SJSA1 (cell line): ENCODE results near the gene CERS5. TPM values are rescaled to one million over a fixed set of nuclear protein-coding genes. Genes with fewer than 3 reads are reported as not detected.

Experiments used
- DNase-seq, 2 experiments: peaks; one replicate each; pipeline ENCODE4 v3.0.0-alpha.2; 2015 to 2020; ENCODE audit warnings: low spot score in 2 of 2, low read depth in 1 of 2
- H3K27ac ChIP-seq: fragments of 250-450 bp; sonication (Bioruptor Pico); 2 replicates; pipeline ENCODE4 v1.5.1; 2020; ENCODE audit warnings: mild to moderate bottlenecking, moderate library complexity
- H3K27me3 ChIP-seq: fragments of 250-450 bp; sonication (Bioruptor Pico); replicated peaks from 2 replicates; pipeline ENCODE4 v1.5.1; 2020; ENCODE audit warnings: mild to moderate bottlenecking, moderate library complexity
- H3K36me3 ChIP-seq: fragments of 250-450 bp; sonication (Bioruptor Pico); 2 replicates; pipeline ENCODE4 v1.5.1; 2020; ENCODE audit warnings: mild to moderate bottlenecking
- H3K4me1 ChIP-seq: fragments of 250-450 bp; sonication (Bioruptor Pico); replicated peaks from 2 replicates; pipeline ENCODE4 v1.6.1; 2021; ENCODE audit warnings: mild to moderate bottlenecking
- H3K4me3 ChIP-seq: fragments of 250-450 bp; sonication (Bioruptor Pico); 2 replicates; pipeline ENCODE4 v1.5.1; 2020; ENCODE audit warnings: mild to moderate bottlenecking
- H3K9me3 ChIP-seq: fragments of 250-450 bp; sonication (Bioruptor Pico); replicated peaks from 2 replicates; pipeline ENCODE4 v1.5.1; 2020; ENCODE audit warnings: mild to moderate bottlenecking
- total RNA-seq: library from RNA; depleted of rRNA; stranded (reverse); fragments of >200 nt; shearing (Covaris generic); gene quantifications from 2 replicates; pipeline ENCODE4 v1.2.3, GENCODE V29; 2014

Gene CERS5
- total RNA-seq, 1 experiment from 2014 or later: 36.3 TPM

DNA sequence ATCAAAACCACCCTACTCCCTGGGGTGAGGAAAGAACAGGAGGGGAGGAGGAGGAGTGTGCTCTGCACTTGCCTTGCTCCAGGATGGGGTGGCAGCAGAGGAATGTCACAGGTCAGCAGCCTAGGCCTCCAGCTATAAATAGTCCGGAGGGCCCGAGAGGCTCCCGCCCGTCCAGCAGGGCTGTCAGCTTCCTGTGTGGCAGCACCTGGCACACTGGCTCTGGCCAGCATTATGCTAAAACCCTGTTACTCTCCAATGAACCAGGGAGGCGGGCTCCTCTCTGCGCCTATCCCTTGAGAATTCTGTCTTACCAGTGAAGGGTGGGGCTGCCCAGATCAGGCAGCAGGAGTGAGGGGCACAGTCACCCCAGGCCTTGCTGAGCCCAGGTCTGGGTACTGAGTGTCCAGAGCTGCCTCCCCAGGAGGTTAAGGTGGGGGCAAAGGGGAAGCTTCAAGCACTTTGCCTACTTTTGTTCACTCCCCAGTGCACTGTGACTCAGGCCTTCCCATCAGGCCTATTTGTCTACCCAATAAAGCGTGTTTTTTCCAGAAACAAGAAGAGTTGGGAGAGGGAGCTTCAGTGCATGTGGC, 56.3 kb downstream of the CERS5 start:
- Histone ChIP-seq H3K9me3 (no peaks in the 10 kb centered on the region), H3K27me3 (no peaks in the 10 kb centered on the region), H3K36me3 (no peaks in the 10 kb centered on the region), H3K4me3 (no peak overlapping the region), H3K27ac (no peak overlapping the region), H3K4me1 (peaks cover 6% of the 10 kb centered on the region)
- no peak for DNase-seq

DNA sequence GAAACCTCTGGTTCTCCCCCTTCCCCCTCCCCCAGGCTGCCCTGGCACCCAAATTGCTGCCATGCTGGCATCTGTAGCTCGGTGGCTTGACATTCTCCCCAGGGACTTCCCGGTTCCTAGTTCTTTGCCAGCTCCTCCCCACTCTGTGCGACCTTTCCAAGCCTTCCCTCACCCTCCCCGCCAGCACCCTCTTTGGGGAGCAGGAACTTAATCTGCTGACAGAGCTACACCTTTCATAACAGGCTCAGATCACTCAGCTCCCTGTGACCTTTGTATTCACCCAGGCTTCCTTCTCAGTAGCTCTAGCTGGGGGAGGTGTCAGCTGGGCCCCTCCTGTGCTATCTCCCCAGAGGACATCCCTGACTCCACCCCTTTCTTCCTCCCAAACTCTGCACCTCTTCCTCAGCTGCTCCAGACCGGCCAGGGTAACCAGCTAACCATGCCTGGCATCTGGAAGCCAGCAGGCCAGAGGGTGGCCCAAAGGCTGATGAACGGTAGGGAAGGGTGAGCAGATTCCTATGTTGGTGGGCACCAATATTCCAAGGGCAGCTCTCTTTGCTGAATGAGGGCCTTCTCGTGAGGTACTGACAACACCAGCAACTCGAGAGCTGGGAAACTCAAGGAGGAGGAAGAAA, 56.9 kb downstream of the CERS5 start:
- H3K27me3 ChIP-seq: no peaks in the 10 kb centered on the region
- no peak overlapping the region for H3K27ac ChIP-seq
- no peak overlapping the region for H3K4me3 ChIP-seq
- H3K4me1 ChIP-seq: peaks cover 6% of the 10 kb centered on the region
- no peaks in the 10 kb centered on the region for H3K9me3 ChIP-seq
- H3K36me3 ChIP-seq: no peaks in the 10 kb centered on the region
- no peak for DNase-seq

DNA sequence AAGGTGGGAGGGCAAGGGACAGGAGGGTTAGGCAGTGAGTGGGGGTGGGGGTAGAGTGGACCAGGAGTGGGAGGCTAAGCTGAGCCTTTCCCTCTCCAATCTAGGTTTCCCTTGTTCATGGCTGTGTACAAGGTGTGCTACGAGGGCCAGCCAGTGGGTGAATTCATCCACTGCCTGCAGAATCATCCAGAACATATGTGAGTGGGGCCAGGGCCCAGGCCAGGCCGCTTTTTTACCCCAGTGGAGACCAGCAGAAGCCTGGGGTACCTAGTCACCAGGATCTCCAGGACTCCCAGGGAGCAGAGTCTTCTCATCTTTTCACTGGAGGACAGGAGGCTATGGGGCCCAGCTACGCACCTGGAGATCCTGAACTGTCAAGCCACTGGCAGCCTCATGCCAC, 57.9 kb downstream of the CERS5 start:
- Histone ChIP-seq H3K4me1 (peaks cover 6% of the 10 kb centered on the region), H3K4me3 (no peak overlapping the region), H3K27ac (no peak overlapping the region), H3K27me3 (no peaks in the 10 kb centered on the region), H3K36me3 (no peaks in the 10 kb centered on the region), H3K9me3 (no peaks in the 10 kb centered on the region)
- no peak for DNase-seq

DNA sequence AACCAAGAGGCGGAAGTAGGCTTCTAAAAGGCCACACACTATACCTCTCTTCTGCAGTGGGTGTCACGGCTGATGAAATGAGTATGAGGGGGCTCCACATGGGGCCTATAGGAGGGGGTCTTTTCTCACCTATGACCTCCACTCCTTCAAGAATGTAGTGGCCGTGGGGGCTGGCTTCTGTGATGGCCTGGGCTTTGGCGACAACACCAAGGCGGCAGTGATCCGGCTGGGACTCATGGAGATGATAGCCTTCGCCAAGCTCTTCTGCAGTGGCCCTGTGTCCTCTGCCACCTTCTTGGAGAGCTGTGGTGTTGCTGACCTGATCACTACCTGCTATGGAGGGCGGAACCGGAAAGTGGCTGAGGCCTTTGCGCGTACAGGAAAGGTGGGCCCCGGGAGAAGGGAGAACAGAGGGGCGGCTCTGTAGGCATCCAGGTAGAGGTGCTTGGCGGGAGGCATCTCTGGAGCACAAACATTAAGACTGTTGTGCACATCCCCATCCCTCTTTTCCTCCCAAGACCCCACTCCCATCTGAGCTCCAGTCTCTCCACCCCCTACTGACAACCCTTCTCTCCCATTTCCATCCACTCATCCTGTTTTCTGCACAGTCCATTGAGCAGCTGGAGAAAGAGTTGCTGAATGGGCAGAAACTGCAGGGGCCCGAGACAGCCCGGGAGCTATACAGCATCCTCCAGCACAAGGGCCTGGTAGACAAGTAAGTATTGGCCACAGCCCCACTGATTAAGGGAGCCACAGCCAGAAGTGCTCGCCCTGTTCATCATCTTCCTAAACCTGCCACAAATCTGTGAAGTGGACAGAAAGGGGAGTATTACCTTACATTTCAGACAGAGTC, 59.5 kb downstream of the CERS5 start:
- Histone ChIP-seq H3K27ac (no peak overlapping the region), H3K27me3 (no peaks in the 10 kb centered on the region), H3K4me3 (no peak overlapping the region), H3K9me3 (no peaks in the 10 kb centered on the region), H3K36me3 (no peaks in the 10 kb centered on the region), H3K4me1 (peaks cover 6% of the 10 kb centered on the region)
- no peak for DNase-seq

DNA sequence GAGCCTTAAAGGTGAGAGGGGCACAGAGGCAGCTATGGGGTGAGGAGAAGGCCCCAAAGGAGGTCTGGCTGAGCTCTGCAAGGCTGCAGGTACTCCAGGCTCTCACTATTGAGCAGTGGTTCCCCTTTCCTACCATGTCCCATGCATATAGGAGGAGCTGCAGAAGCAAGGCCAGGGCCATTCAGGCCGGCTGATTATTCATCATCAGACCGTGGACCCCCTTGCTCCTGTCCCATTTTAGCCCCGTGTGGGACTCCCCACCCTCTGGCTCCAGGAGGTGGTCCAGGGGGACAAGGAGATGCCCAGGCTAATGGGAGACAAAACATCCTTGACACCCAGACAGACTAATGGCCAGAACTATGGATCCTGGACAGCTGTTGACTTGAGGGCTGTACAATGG, 60.3 kb downstream of the CERS5 start:
- DNase-seq: no peak
- Histone ChIP-seq H3K4me1 (peaks cover 6% of the 10 kb centered on the region), H3K27me3 (no peaks in the 10 kb centered on the region), H3K9me3 (no peaks in the 10 kb centered on the region), H3K27ac (no peak overlapping the region), H3K36me3 (peaks cover 3% of the 10 kb centered on the region), H3K4me3 (no peak overlapping the region)

DNA sequence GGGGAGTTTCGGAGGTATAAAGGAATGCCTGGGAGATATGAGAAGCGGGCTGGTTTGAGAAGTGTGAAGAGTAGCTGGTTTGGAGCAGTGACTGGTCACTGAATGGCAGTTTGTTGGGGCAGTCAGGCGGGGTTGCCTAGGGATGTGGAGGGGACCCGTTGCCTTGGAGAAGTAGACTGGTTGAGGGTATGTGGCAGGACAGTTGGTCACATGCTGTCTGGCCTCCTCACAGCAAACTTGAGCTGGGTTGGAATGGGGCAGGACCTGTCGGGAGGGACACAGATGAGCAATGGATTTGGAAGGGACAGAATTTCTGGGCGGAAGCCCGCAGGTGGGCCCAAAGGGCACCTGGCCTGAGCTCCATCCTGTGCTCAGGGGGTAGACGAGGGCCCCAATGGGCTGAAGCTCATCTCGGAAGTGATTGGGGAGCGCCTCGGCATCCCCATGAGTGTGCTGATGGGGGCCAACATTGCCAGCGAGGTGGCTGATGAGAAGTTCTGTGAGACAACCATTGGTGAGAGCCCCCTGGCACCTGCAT, 61.2 kb downstream of the CERS5 start:
- no peak for DNase-seq
- peaks cover 11% of the 10 kb centered on the region for H3K36me3 ChIP-seq
- no peaks in the 10 kb centered on the region for H3K9me3 ChIP-seq
- no peak overlapping the region for H3K4me3 ChIP-seq
- H3K27me3 ChIP-seq: no peaks in the 10 kb centered on the region
- peaks cover 4% of the 10 kb centered on the region for H3K4me1 ChIP-seq
- no peak overlapping the region for H3K27ac ChIP-seq

DNA sequence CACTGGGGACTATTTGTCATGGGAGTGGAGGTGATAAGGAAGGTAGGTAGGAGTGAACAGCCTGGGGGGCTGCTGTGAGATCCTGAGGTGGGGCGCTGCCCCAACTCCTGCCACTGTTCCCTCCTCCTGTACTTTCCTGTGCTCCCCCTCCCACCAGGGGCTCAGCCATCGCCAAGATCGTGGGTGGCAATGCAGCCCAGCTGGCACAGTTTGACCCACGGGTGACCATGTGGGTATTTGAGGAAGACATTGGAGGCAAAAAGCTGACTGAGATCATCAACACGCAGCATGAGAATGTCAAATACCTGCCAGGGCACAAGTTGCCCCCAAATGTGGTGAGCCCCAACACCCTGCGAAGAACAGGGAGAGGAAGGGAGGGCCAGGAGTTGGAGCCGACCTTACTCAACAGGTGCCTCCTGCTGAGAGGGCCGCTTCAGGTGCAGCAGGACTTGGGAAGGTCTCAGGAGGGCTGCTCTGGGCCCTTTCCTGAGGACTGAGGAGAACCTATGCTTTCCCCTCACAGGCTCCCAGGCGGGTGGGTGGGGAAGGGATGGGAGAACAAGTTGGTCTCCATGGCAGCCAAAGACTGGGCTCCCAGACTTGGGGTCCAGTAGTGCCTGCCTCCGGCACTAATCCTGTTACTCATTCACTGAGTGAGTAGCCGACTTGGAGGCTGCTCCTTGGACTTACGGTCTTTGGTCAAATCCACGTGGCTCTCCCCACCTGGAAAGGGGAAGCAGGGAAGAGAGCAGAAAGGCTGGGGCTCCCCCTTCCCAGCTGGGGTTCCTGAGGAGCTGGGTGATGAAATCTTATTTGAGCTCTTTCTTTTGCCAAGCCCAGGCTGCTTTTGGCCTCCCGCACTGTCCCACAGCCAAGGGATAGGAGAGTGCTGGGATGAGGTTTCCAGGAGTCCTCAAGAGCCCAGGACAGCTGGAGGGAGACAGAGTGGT, 62.5 kb downstream of the CERS5 start:
- no peak overlapping the region for H3K27ac ChIP-seq
- no peaks in the 10 kb centered on the region for H3K9me3 ChIP-seq
- H3K4me1 ChIP-seq: no peaks in the 10 kb centered on the region
- DNase-seq: no peak
- H3K36me3 ChIP-seq: peaks cover 14% of the 10 kb centered on the region
- H3K27me3 ChIP-seq: no peaks in the 10 kb centered on the region
- H3K4me3 ChIP-seq: no peak overlapping the region

DNA sequence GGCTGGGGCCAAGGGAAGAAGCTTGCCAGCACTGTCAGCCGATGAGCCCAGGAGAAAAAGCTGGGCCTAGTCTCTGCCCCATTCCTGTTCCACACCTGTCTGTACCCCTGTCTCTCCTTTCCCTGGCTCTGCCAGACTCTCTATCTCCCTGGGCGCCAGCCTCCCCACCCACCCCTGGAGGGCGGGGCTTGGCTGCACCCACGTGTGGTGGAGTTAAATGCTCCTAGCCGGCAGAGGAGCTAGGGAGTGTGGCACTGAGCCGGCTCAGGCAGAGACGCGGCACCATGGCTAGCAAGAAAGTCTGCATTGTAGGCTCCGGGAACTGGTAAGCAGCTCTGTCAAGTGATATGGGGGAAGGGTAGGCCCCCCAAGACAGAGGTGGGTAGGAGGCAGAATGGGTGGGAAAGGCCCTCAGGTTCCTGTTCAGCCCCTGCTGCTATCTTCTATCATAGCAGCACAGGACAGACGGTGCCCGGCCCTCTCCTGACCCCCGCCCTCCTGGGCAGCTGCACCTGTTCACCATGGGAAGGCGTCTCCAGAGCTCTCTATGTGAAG, 63.3 kb downstream of the CERS5 start, which contains the start of gene GPD1:
Gene GPD1 (plus strand): TSS at position 242 of the 555 bp plus-strand sequence. CDS start 43 bp downstream, at position 285.
- Histone ChIP-seq H3K9me3 (no peaks in the 10 kb centered on the region), H3K36me3 (peaks cover 22% of the 10 kb centered on the region), H3K27ac (no peak within 1 kb of the TSS), H3K4me1 (no peaks in the 10 kb centered on the region), H3K27me3 (no peaks in the 10 kb centered on the region), H3K4me3 (no peak within 1 kb of the TSS)
- DNase-seq: no peak

DNA sequence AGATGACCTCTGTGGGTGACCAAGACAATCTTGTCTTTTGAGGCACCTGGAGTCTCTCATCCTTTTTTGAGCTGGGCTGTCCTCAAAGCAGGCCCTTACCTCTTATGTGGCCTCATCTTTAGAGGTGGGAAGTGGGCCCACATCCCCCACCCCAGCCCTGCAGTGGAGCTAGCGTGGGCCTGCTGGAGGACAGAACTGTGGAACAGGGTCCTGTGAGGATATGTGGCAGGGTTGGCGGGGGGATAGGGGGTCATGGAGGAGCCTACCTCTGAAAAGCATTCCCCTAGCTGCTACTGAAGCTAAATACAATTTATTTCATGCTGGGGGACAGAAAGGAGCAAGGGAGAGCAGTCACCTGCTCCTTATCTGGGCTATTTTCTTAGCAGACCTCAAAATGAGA, 63.8 kb downstream of the CERS5 start:
- H3K9me3 ChIP-seq: no peaks in the 10 kb centered on the region
- H3K27ac ChIP-seq: no peak overlapping the region
- H3K4me1 ChIP-seq: no peaks in the 10 kb centered on the region
- H3K27me3 ChIP-seq: no peaks in the 10 kb centered on the region
- H3K36me3 ChIP-seq: peaks cover 27% of the 10 kb centered on the region
- no peak for DNase-seq
- no peak overlapping the region for H3K4me3 ChIP-seq

DNA sequence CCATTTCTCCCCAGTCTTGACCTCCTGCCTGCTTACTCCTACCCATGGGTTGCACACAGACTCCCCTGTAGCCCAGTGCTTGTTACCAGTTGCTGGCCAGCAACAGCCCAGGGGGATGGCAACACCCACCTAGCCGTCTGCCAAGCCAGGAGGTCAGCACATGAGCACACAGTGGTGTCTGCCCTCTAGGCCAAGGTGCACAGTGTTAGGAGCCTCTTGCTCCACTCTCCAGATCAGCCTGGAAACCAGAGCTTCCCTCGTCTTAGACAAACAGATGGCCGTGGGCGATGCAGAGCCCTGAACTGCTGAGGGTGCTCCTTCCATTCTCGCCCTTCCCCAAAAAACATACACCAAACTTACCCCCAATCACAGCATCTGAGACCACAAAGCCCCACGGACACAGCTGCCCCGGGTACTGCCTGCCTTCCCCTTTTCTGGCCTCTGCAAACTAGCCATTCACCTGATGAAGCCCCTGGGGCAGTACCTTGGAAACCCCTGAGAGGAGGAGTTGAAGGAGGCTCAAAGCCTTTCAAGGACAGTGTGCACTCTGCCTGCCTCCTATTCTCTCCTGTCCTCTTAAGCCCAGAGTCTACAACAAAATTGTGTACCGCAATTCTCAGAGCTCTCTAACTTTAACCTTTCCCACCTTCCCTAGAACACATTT, 64.4 kb downstream of the CERS5 start:
- no peak overlapping the region for H3K27ac ChIP-seq
- H3K9me3 ChIP-seq: no peaks in the 10 kb centered on the region
- DNase-seq: no peak
- no peaks in the 10 kb centered on the region for H3K4me1 ChIP-seq
- no peaks in the 10 kb centered on the region for H3K27me3 ChIP-seq
- H3K36me3 ChIP-seq: peaks cover 33% of the 10 kb centered on the region
- no peak overlapping the region for H3K4me3 ChIP-seq

DNA sequence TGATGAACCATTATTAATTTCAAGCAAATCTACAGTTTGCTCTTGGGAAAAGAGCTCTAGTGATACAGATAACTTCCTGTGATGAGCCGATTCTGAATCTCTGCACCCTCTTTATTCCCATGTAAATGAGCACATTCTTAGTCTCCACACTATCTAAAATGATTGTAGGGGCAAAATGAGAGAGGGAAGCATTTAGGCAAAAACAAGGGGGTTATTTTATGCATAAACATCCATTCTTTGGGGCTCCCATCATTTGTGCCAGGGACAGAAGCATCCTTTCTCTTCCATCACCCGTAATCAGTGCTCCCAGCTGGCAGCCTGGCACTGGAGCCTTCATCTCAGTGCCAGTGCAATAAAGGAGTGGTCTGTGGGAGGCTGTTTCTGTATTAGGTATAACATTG, 65.0 kb downstream of the CERS5 start:
- H3K27ac ChIP-seq: no peak overlapping the region
- DNase-seq: no peak
- H3K36me3 ChIP-seq: peaks cover 38% of the 10 kb centered on the region
- H3K27me3 ChIP-seq: no peaks in the 10 kb centered on the region
- no peaks in the 10 kb centered on the region for H3K9me3 ChIP-seq
- no peak overlapping the region for H3K4me3 ChIP-seq
- H3K4me1 ChIP-seq: no peaks in the 10 kb centered on the region

DNA sequence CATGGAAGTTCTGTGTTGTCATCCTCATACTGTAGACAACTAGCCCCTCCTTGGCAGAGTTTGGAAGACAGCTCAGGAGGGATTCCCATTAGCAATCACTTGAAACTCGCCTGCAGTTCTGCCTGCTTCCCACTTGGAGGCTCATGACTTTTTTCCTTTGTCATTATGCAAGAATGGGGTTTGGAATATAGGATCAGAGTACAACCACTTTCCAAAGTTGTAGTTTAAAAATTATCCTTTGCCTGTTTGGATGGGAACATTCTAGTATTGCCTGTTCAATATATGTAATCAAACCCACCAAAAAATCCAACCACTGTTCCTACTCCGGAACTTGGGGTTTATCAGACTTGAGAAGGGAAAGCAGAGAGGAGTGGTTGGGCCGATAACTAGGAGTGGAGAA, 65.5 kb downstream of the CERS5 start:
- Histone ChIP-seq H3K27ac (no peak overlapping the region), H3K27me3 (no peaks in the 10 kb centered on the region), H3K4me1 (no peaks in the 10 kb centered on the region), H3K9me3 (no peaks in the 10 kb centered on the region), H3K36me3 (peaks cover 43% of the 10 kb centered on the region), H3K4me3 (no peak overlapping the region)
- no peak for DNase-seq
